NCI-H446 treated with DMSO at 0.1 percent for 48 hours (cell line): ENCODE results near the gene TECPR2.

Experiments used
- DNase-seq: peaks from one replicate; lab custom pipeline; 2025; lab: John Stamatoyannopoulos, UW

TECPR2 gene

GRCh38 chr14:102496958-102497744, 134.4 kb downstream of the TECPR2 start:
- no peak for DNase-seq

- DNase-seq, result no peak
These were observed 135.4 kb downstream of the TECPR2 start for GRCh38 chr14:102497998-102498677.

GRCh38 chr14:102498678-102499265, 136.0 kb downstream of the TECPR2 start:
- no peak for DNase-seq

DNA sequence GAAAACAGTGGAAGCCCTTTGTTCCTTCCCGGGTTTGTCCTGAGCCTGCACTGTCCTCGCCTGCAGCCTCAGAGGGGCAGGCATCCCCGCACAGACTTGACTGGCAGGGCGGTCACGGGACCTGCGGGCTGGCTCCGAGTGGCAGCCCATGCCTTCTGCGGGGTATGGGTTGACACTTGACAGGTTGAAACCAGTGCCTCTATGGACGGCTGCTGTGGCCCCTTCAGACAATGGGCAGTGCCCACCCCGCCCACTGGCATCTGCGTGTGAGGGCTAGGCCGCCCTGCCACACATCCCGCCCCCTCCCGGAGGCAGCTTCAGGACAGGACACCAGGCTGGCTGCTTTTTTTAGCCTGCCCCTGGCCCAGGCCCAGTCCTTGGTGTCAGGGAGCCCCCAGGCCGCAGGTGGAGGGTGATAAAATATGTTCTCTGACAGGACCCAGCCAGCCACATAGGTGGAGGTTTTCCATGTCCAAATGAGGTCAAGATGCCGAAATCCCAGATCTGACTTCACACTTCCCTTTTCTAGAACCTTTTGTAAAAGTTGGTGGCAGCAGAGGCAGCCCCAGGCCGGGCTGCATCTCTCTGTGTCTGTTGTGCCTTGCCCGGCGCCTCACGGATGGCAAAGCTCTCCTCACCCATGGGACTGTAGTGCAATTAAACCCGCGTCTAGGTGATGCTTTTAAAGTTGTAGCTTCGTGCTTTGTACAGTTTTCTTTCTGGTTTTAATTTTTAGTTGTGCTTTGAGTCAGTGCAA, 136.8 kb downstream of the TECPR2 start:
- no peak for DNase-seq

GRCh38 chr14:102500158-102500662, 137.5 kb downstream of the TECPR2 start:
- DNase-seq, result no peak

- no peak for DNase-seq
These were observed 138.0 kb downstream of the TECPR2 start for GRCh38 chr14:102500713-102501112.

DNA sequence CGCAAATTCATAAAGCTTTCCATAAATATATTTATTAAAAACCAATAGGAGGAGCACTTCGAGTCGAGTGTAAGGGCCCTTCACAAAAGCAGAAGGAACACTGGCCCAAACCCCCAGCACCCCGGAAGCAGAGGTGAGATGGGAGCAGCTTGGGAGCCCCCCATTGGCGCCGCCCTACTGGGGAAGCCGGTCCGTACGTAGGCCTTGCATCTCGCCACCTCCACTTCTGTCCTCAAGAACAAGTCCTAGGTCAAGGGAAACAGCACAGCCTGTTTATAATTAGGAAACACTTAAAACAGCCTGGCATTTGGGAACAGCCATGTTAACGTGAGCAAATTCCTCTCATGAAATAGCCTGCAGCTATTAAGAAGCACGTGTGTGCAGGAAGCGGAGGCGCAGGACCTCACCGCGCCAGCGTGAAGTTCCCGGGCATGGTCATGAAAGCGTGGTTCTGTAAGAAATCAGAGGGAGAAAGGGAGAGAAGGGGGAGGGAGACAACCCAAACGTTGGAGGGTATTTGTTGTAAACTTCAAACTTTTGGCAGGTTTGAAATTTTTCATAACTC, 139.1 kb downstream of the TECPR2 start:
- DNase-seq, result no peak

DNA sequence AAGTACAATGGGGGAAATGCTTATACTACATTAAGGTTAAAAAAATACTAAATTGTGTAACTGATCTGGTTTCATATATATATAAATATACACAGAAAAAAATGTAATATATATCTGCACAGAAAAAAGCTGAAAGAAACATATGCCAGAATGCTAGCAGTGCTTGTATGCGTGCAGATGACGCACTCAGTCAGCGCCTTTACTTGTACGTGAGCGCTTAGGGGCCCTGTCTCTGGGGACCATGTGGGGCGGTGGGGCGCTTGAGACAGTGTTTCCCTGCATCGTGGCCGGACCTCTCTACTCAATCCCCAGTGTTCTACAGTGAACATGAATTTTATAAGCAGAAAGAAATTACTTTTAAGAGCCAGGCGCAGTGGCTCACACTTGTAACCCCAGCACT, 139.8 kb downstream of the TECPR2 start:
- DNase-seq, result no peak

GRCh38 chr14:102503641-102504327, 141.0 kb downstream of the TECPR2 start:
- DNase-seq, result no peak

DNA sequence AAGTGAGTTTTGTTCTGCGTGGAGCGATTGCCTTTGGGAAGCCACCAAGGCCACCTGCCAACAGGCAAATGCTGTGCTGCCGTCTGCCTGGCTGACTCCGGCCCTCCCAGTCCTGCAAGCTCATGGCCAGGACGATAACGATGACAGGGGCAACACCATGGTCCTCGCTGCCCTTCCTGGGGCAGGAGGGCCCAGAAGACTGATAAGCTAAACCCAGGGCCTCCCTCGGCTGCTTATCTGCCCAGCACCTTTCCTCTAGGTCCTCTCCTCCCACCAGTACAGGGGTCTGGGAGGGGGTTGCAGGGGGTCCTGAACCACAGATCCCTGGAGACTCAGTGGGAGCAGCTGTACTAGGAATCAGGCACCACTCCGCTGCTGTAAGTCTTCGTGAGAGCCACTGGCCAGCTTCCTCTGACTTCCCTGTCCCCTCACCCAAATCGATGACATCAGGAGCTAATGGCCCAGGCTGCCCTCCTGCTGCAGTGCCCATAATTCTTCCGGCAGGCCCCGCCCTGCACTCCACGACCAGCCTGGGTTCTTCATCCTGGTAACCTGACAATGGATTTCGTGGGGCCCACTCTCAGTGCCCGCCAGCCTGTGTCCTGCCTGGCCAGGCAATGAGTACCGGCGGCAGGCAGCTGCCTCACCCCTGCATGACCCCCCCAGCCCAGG, 141.7 kb downstream of the TECPR2 start:
- DNase-seq, result no peak

- DNase-seq, result no peak
These were observed 142.4 kb downstream of the TECPR2 start for GRCh38 chr14:102505000-102505619.

GRCh38 chr14:102505775-102506625, 143.3 kb downstream of the TECPR2 start:
- no peak for DNase-seq

DNA sequence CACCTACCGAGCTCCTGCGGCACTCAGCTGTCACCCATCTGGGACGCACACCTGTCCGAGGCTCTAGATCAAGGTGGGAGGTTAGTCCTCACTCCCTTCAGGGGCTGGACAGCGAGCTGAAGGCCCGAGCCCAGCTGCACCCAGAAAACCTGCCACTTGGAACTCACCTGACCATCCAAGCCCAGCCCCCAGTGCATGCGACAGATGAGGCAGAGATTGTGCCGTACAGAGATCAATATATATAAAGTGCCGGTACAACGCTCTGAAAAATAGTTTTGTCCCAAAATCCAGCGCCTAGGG, 143.8 kb downstream of the TECPR2 start:
- DNase-seq, result no peak

DNA sequence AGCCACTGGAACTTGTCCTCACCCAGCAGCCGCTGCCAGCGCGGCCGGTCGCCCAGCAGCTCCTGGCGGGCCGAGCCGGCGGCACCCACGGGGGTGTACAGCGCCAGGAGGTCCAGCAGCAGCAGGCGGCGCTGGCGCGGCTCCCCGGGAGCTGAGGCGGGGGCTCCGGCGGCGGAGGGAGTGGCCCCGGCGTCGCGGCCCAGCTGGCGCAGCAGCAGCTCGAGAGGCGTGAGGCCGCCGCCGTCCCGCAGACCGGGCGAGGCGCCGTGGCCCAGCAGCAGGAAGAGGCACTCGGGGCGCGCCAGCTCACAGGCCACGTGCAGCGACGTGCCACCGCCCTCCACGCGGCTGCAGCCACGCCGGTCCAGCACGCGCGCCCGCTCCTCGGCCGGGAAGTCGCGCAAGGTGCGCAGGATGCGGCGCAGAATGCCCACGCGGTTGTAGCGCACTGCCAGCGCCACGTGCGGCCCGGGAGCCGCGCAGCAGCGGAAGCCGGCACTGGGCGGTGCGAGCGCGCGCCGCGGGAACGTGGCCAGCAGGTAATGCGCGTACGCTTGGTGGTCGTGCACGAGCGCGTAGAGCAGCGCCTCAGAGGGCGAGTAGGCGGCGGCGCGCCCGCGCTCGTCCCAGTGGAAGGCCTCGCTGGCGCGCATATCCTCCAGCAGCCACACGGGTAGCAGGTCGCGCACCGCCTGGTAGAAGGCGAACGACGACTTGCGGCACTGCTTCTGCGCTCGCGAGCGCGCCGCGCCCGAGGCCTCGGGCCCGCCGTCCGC, 144.5 kb downstream of the TECPR2 start:
- DNase-seq, result no peak

DNA sequence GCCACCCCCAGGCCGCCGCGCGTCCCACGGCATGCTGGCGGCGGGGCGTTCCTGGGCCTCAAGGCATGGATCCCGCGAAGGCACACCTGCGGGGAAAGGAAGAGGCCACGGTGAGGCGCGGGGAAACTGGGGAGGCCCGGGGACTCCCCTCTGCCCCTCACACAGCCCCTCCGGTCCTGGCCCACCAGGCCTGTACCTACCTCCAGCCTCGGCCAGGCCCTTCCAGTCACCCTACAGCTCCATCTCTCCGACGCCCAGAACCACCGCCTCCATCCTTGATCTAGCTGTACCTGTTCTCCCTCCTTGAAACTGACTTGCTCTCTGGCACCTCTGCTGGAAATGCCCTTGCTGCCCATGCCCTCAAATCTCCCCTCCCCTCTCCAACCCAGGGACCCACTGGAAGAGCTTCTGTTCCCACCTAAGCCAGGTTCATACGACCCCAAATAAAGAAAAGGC, 145.1 kb downstream of the TECPR2 start:
- no peak for DNase-seq

DNA sequence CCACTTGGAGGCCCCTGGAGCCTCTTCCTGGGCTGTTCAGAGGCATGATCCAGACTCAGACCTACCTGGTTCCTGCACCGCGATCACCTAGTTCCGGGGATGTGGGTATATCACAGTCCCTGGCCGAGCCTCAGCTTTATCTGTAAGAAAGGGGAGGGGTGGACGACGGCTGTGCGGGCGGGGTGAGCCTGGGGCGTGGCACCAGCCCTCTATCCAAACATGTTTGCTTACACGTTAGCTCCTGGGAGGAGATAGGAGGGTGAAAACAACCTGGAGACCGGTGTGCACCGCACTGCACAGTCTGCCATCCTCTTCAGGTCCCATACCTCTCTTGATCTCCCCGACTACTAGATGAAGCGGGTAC, 145.7 kb downstream of the TECPR2 start:
- no peak for DNase-seq

DNA sequence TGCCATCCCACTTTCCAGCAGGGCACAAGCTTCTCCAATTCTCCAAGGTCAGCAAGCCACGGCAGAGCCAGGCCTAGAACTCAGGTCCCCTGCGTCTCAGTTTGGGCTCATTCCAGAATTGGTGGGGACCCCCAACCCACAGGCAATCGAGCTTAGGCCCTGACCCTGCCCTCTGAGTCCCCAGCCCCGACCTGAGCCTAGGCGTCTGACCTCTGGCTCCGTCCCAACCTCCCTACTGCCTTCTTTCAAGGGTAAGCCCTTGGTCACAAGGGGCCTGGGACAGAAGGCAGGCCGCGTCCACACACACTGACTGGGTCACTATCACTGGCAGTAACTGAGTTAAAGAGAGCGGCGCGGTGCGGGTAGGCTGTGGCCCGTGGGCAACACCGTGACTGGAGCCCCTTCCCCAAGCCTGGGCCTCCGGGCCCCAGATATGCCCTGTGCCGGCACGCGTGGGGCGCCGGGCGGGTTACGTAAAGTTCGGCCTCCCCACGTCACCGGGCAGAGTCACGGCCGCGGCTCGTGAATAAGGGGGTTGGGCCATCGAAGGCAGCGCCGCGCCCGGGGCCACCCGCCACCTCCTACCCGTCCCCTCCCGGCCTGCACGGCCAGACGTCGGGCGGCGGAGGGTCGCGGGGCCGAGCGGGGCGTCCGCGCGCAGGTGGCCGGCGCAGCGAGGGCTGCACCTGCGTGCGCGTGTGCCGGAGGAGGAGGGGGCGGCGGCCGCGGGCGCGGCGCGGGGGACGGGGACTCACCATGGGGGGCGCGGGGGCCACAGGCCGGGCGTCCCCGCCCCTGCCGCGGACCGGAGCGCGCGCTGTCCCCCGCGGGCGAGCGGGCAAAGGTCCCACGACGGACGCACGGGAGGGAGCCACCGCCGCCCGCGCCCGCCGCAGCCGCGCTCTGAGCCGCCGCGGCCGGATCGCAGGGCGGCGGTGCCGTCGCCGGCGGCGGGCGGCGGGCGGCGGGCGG, 146.3 kb downstream of the TECPR2 start:
- DNase-seq, result no peak
